Endodermal cell (in vitro differentiated cells): ENCODE data around the gene C6orf62. TPM values are rescaled to one million over a fixed set of nuclear protein-coding genes. Genes with fewer than 3 reads are reported as not detected.
A peak's percentile ranks its signal among the peaks of the same experiment; 100 is the strongest.
"Not testable (repeated sequence)": the region's sequence is repeated elsewhere in the genome, so short reads cannot be mapped to it uniquely, and the experiment has no call there.

Source experiments
- DNase-seq: peaks from one replicate; pipeline ENCODE4 v3.0.0-alpha.2; 2017
- H3K27ac ChIP-seq: 2 replicates; pipeline ENCODE4 v1.5.1; 2013; ENCODE audit warnings: mild to moderate bottlenecking, low read depth, low read length, moderate library complexity
- H3K27me3 ChIP-seq: 2 replicates; pipeline ENCODE4 v1.6.1; 2013; ENCODE audit warnings: mild to moderate bottlenecking, low read length, moderate library complexity; ENCODE audit not compliant: insufficient read depth, control insufficient read depth, poor library complexity, severe bottlenecking
- H3K36me3 ChIP-seq: 2 replicates; pipeline ENCODE4 v1.7.0; 2013; ENCODE audit warnings: mild to moderate bottlenecking, low read length, moderate library complexity; ENCODE audit not compliant: control insufficient read depth, insufficient read depth
- H3K4me1 ChIP-seq: one replicate; pipeline ENCODE4 v1.7.0; 2013; ENCODE audit warnings: low read length; ENCODE audit not compliant: control insufficient read depth, insufficient read depth
- H3K4me3 ChIP-seq: 2 replicates; pipeline ENCODE4 v1.5.1; 2013; ENCODE audit warnings: mild to moderate bottlenecking, low read length, moderate library complexity
- H3K9ac ChIP-seq: 2 replicates; pipeline ENCODE4 v1.6.1; 2013; ENCODE audit warnings: mild to moderate bottlenecking, low read length, moderate library complexity; ENCODE audit not compliant: poor library complexity, severe bottlenecking; ENCODE audit errors: extremely low read depth
- H3K9me3 ChIP-seq: 2 replicates; pipeline ENCODE4 v1.6.1; 2013; ENCODE audit warnings: mild to moderate bottlenecking, low read length, moderate library complexity; ENCODE audit not compliant: control insufficient read depth
- H3K27ac Mint-ChIP-seq: 2 replicates; pipeline ENCODE4 v1.8.0; 2020; ENCODE audit warnings: mixed read lengths
- H3K27me3 Mint-ChIP-seq: 2 replicates; pipeline ENCODE4 v1.8.0; 2021; ENCODE audit warnings: mild to moderate bottlenecking, mixed read lengths; ENCODE audit not compliant: insufficient read depth
- H3K36me3 Mint-ChIP-seq: 2 replicates; pipeline ENCODE4 v1.8.0; 2020; ENCODE audit warnings: low read depth, mixed read lengths
- H3K4me1 Mint-ChIP-seq: 2 replicates; pipeline ENCODE4 v1.8.0; 2020; ENCODE audit warnings: mixed read lengths
- H3K4me3 Mint-ChIP-seq: 2 replicates; pipeline ENCODE4 v1.8.0; 2020; ENCODE audit warnings: mild to moderate bottlenecking, moderate library complexity, mixed read lengths
- H3K9me3 Mint-ChIP-seq: 2 replicates; pipeline ENCODE4 v1.8.0; 2020; ENCODE audit warnings: mild to moderate bottlenecking, mixed read lengths
- CTCF ChIP-seq: fragments of 200-600 bp; sonication (generic); conservative IDR thresholded peaks from 2 replicates; pipeline ENCODE4 v1.5.0; 2021; ENCODE audit warnings: antibody characterized with exemption, mild to moderate bottlenecking
- WGBS, 2 experiments: methylation state at CpG; one replicate each; pipeline versions ENCODE4 v1.1.5 to v1.1.7; 2013; ENCODE audit warnings: missing lambda C conversion rate in 2 of 2, mixed read lengths in 1 of 2; ENCODE audit not compliant: insufficient coverage in 1 of 2, insufficient read length in 1 of 2; 5-methylcytosine and 5-hydroxymethylcytosine counted together
- total RNA-seq, 2 donors: library from RNA; stranded (reverse); fragmentation: NEBNext Ultra II Directional in 1 of 2; extraction: Animal tissue kit (Norgen Biotek cat#: 25700) in 1 of 2; gene quantifications; 2 replicates in 1 of 2; 3 replicates in 1 of 2; pipeline ENCODE4 v1.2.1, GENCODE V29; 2021

The C6orf62 gene
- total RNA-seq, 2 donors from 2014 or later = 106 to 120 TPM

- peaks cover 50% of the 10 kb centered on the region for H3K36me3 Mint-ChIP-seq
- H3K9me3 Mint-ChIP-seq = peaks cover 62% of the 10 kb centered on the region
- peak overlapping the region; percentile 99 for H3K4me3 ChIP-seq
- no peak overlapping the region for H3K27ac ChIP-seq
- no peak for TF ChIP-seq CTCF
- peaks cover 9% of the 10 kb centered on the region for H3K36me3 ChIP-seq
- H3K4me1 Mint-ChIP-seq = peaks cover 19% of the 10 kb centered on the region
- H3K27ac Mint-ChIP-seq = no peak overlapping the region
- no peaks in the 10 kb centered on the region for H3K27me3 ChIP-seq
- no peak overlapping the region for H3K9ac ChIP-seq
- no peaks in the 10 kb centered on the region for H3K27me3 Mint-ChIP-seq
- DNase-seq = no peak
- H3K4me1 ChIP-seq = no peaks in the 10 kb centered on the region
- 90% methylated on average over 6 to 9 of the region's 9 CpGs for WGBS, 2 experiments
- peaks cover 65% of the 10 kb centered on the region for H3K9me3 ChIP-seq
- H3K4me3 Mint-ChIP-seq = no peak overlapping the region
Observed at GRCh38 chr6:24668997-24669361, 50.0 kb downstream of the C6orf62 start.

- peaks cover 58% of the 10 kb centered on the region for H3K9me3 ChIP-seq
- Mint-ChIP-seq H3K27ac (peak overlapping the region; percentile 20), H3K4me1 (peaks cover 24% of the 10 kb centered on the region), H3K36me3 (peaks cover 51% of the 10 kb centered on the region), H3K4me3 (peak overlapping the region; percentile 87), H3K9me3 (peaks cover 56% of the 10 kb centered on the region)
- 89 to 96% methylated on average over 12 to 18 of the region's 18 CpGs for WGBS, 2 experiments
- H3K27me3 Mint-ChIP-seq, H3K27ac ChIP-seq, H3K27me3 ChIP-seq, H3K4me1 ChIP-seq, H3K9ac ChIP-seq, DNase-seq: not testable (repeated sequence)
- H3K4me3 ChIP-seq = peak overlapping the region; percentile 99
- peaks cover 15% of the 10 kb centered on the region for H3K36me3 ChIP-seq
Observed at GRCh38 chr6:24668066-24668996, 50.6 kb downstream of the C6orf62 start.

- 33 to 64% methylated on average over 3 to 9 of the region's 9 CpGs for WGBS, 2 experiments
- H3K27ac ChIP-seq = peak overlapping the region; percentile 91
- H3K4me1 Mint-ChIP-seq = peaks cover 26% of the 10 kb centered on the region
- peak overlapping the region; percentile 97 for H3K27ac Mint-ChIP-seq
- peak overlapping the region; percentile 87 for H3K4me3 Mint-ChIP-seq
- DNase-seq = no peak
- peak overlapping the region; percentile 89 for H3K9ac ChIP-seq
- TF ChIP-seq CTCF = no peak
- peaks cover 46% of the 10 kb centered on the region for H3K9me3 Mint-ChIP-seq
- H3K9me3 ChIP-seq = peaks cover 49% of the 10 kb centered on the region
- H3K27me3 ChIP-seq = no peaks in the 10 kb centered on the region
- no peaks in the 10 kb centered on the region for H3K4me1 ChIP-seq
- H3K36me3 ChIP-seq = peaks cover 25% of the 10 kb centered on the region
- H3K36me3 Mint-ChIP-seq = peaks cover 51% of the 10 kb centered on the region
- H3K27me3 Mint-ChIP-seq = no peaks in the 10 kb centered on the region
- peak overlapping the region; percentile 99 for H3K4me3 ChIP-seq
Observed at GRCh38 chr6:24667378-24667803, 51.6 kb downstream of the C6orf62 start.
